A673 (cell line): ENCODE measurements around the gene IGSF6.

Experiments used
- CTCF ChIP-seq: fragments of 300-800, 200-600 bp; sonication (generic); conservative IDR thresholded peaks from 2 replicates; pipeline ENCODE4 v1.5.1; 2017; ENCODE audit warnings: low read depth, mild to moderate bottlenecking, antibody characterized with exemption, low read length, moderate library complexity, mixed read lengths
- EZH2 ChIP-seq: fragments of 200-600 bp; sonication (generic); IDR thresholded peaks from 2 replicates; pipeline ENCODE4 v1.6.1; 2017; ENCODE audit warnings: borderline replicate concordance, low read depth, mild to moderate bottlenecking, mixed read lengths, antibody characterized with exemption, low read length; ENCODE audit not compliant: poor library complexity, severe bottlenecking

GRCh38 chr16:21613361-21613760, 39.0 kb downstream of the IGSF6 start:
- no peak for TF ChIP-seq EZH2
- no peak for TF ChIP-seq CTCF
